SK-N-SH treated with all-trans-retinoic acid at 6 μM for 48 hours (cell line): Measurements from ENCODE around the gene SRSF1.
A peak's percentile ranks its signal among the peaks of the same experiment; 100 is the strongest.

ENCODE experiments used
- ATAC-seq: fragments of 200-7000 bp; cut with Tn5 transposase; 3 replicates; pipeline ENCODE4 v1.9.1; 2020; ENCODE audit warnings: mild to moderate bottlenecking, moderate library complexity
- ARNTL ChIP-seq: fragments of 450-650 bp; formaldehyde crosslinking; IDR thresholded peaks from 2 replicates; pipeline ENCODE4 v1.5.0; 2020; ENCODE audit warnings: low read depth, mild to moderate bottlenecking, moderate library complexity, borderline replicate concordance
- BACH2 ChIP-seq: fragments of 250-450 bp; sonication (Bioruptor Pico); IDR thresholded peaks from 2 replicates; pipeline ENCODE4 v1.9.0; 2021; ENCODE audit warnings: mild to moderate bottlenecking, borderline replicate concordance
- CSDC2 ChIP-seq: fragments of 250-450 bp; sonication (Bioruptor Pico); IDR thresholded peaks from 2 replicates; pipeline ENCODE4 v1.5.0; 2020; ENCODE audit warnings: mild to moderate bottlenecking, moderate library complexity
- ESRRG ChIP-seq: fragments of 250-450 bp; sonication (Bioruptor Pico); IDR thresholded peaks from 2 replicates; pipeline ENCODE4 v1.6.1; 2021; ENCODE audit warnings: mild to moderate bottlenecking
- GLIS3 ChIP-seq: fragments of 250-450 bp; sonication (Bioruptor Pico); IDR thresholded peaks from 2 replicates; pipeline ENCODE4 v1.5.0; 2020; ENCODE audit warnings: mild to moderate bottlenecking, moderate library complexity
- ISL1 ChIP-seq: fragments of 250-450 bp; sonication (Bioruptor Pico); IDR thresholded peaks from 2 replicates; pipeline ENCODE4 v2.1.2; 2022; ENCODE audit warnings: mild to moderate bottlenecking, moderate library complexity
- OSR1 ChIP-seq: fragments of 250-450 bp; sonication (Bioruptor Pico); IDR thresholded peaks from 2 replicates; pipeline ENCODE4 v1.8.0; 2022; ENCODE audit warnings: moderate library complexity, mild to moderate bottlenecking, inconsistent platforms
- PPARA ChIP-seq: fragments of 250-450 bp; sonication (Bioruptor Pico); IDR thresholded peaks from 2 replicates; pipeline ENCODE4 v1.5.0; 2020; ENCODE audit warnings: mild to moderate bottlenecking, borderline replicate concordance
- RARB ChIP-seq: fragments of 250-450 bp; sonication (Bioruptor Pico); IDR thresholded peaks from 2 replicates; pipeline ENCODE4 v1.8.0; 2021; ENCODE audit warnings: mild to moderate bottlenecking, moderate library complexity
- TCF4 ChIP-seq: fragments of 250-450 bp; sonication (Bioruptor Pico); IDR thresholded peaks from 2 replicates; pipeline ENCODE4 v1.8.0; 2021; ENCODE audit warnings: mild to moderate bottlenecking, moderate library complexity, borderline replicate concordance
- TOX ChIP-seq: fragments of 250-450 bp; sonication (Bioruptor Pico); IDR thresholded peaks from 2 replicates; pipeline ENCODE4 v1.8.0; 2021; ENCODE audit warnings: mild to moderate bottlenecking, moderate library complexity, borderline replicate concordance
- ZFP30 ChIP-seq: fragments of 450-650 bp; formaldehyde crosslinking; IDR thresholded peaks from 2 replicates; pipeline ENCODE4 v1.5.0; 2022; ENCODE audit warnings: mild to moderate bottlenecking, moderate library complexity
- ZNF565 ChIP-seq: fragments of 450-650 bp; formaldehyde crosslinking; conservative IDR thresholded peaks from 2 replicates; pipeline ENCODE4 v1.5.0; 2020; ENCODE audit warnings: low read depth, mild to moderate bottlenecking, moderate library complexity
- ZNF70 ChIP-seq: fragments of 450-650 bp; formaldehyde crosslinking; IDR thresholded peaks from 2 replicates; pipeline ENCODE4 v1.5.0; 2020; ENCODE audit warnings: mild to moderate bottlenecking, moderate library complexity
- ZNF8 ChIP-seq: fragments of 450-650 bp; formaldehyde crosslinking; IDR thresholded peaks from 2 replicates; pipeline ENCODE4 v1.5.0; 2020; ENCODE audit warnings: mild to moderate bottlenecking, moderate library complexity
- TF ChIP-seq, protein P1 (sequence below): fragments of 250-450 bp; sonication (Bioruptor Pico); IDR thresholded peaks from 2 replicates; pipeline ENCODE4 v1.5.1; 2021; ENCODE audit warnings: mild to moderate bottlenecking, moderate library complexity
- TF ChIP-seq, protein P2 (sequence below): fragments of 250-450 bp; sonication (Bioruptor Pico); IDR thresholded peaks from 2 replicates; pipeline ENCODE4 v1.5.0; 2020; ENCODE audit warnings: mild to moderate bottlenecking, moderate library complexity
- TF ChIP-seq, protein P3 (sequence below): fragments of 250-450 bp; sonication (Bioruptor Pico); IDR thresholded peaks from 2 replicates; pipeline ENCODE4 v1.5.1; 2020; ENCODE audit warnings: low read depth, mild to moderate bottlenecking, moderate library complexity
- TF ChIP-seq, protein P4 (sequence below): fragments of 250-450 bp; sonication (Bioruptor Pico); IDR thresholded peaks from 2 replicates; pipeline ENCODE4 v1.8.0; 2021; ENCODE audit warnings: low read depth, mild to moderate bottlenecking, moderate library complexity, borderline replicate concordance
- TF ChIP-seq, protein P5 (sequence below): fragments of 250-450 bp; sonication (Bioruptor Pico); IDR thresholded peaks from 2 replicates; pipeline ENCODE4 v1.8.0; 2020; ENCODE audit warnings: mild to moderate bottlenecking, moderate library complexity, borderline replicate concordance

Gene SRSF1

DNA sequence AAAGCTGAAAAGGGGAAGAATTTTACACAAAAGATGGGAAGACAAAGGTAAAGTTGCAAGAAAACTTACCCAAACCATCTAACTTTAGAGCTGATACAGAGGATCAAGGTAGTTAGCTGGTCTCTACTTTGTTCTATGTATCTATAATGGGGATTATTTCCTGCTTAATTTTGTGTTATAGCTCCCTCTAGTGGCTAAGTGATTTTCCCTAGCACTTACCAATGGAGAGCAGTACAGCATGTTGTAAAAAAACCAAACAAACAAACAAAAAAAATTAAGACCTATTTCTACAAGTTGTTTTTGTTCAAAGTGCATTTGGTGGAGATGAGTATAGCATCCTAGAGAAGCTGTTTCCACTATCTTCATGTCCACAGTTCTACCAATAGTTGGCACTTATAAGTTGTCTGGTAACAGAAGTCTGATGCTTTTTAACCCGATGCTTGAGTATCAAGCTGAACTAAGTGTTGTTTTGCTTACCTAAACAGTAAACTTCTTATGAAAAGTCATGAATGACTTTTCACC lies 7.5 kb downstream of the SRSF1 start:
- ATAC-seq = peak; percentile 78
- TF ChIP-seq TOX (CRISPR knock-in tag) (peak; percentile 50; the same call in 1 of the 2 replicates), TCF4 (CRISPR knock-in tag) (no peak), ZNF8 (CRISPR knock-in tag) (no peak)
- TF ChIP-seq, protein P1, sequence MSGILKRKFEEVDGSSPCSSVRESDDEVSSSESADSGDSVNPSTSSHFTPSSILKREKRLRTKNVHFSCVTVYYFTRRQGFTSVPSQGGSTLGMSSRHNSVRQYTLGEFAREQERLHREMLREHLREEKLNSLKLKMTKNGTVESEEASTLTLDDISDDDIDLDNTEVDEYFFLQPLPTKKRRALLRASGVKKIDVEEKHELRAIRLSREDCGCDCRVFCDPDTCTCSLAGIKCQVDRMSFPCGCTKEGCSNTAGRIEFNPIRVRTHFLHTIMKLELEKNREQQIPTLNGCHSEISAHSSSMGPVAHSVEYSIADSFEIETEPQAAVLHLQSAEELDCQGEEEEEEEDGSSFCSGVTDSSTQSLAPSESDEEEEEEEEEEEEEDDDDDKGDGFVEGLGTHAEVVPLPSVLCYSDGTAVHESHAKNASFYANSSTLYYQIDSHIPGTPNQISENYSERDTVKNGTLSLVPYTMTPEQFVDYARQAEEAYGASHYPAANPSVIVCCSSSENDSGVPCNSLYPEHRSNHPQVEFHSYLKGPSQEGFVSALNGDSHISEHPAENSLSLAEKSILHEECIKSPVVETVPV (CRISPR knock-in tag) = no peak; the same call in 1 of the 2 replicates

DNA sequence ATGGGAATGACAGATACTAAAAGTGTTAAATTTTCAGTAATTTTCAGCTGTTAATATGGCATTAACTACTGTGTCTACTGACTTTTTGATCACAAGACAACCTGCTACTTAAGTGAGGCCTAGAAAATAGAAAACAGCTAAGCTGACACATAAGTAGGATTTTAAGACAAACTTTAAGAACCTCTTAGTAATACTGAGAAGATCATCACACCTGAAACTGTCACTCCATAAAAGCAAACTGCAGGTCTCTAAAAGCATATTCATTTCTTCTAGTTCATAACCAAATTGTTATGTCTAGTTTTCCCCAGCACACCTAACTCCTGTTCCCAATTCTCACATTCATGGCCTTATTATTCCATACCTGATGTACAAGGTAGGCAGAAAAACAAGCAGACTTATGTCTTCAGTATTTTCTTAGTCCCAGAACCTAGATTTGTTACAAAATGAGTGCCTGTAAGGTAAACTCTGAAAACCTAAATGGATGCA lies 8.0 kb downstream of the SRSF1 start:
- ATAC-seq = no peak
- TF ChIP-seq, protein P2, sequence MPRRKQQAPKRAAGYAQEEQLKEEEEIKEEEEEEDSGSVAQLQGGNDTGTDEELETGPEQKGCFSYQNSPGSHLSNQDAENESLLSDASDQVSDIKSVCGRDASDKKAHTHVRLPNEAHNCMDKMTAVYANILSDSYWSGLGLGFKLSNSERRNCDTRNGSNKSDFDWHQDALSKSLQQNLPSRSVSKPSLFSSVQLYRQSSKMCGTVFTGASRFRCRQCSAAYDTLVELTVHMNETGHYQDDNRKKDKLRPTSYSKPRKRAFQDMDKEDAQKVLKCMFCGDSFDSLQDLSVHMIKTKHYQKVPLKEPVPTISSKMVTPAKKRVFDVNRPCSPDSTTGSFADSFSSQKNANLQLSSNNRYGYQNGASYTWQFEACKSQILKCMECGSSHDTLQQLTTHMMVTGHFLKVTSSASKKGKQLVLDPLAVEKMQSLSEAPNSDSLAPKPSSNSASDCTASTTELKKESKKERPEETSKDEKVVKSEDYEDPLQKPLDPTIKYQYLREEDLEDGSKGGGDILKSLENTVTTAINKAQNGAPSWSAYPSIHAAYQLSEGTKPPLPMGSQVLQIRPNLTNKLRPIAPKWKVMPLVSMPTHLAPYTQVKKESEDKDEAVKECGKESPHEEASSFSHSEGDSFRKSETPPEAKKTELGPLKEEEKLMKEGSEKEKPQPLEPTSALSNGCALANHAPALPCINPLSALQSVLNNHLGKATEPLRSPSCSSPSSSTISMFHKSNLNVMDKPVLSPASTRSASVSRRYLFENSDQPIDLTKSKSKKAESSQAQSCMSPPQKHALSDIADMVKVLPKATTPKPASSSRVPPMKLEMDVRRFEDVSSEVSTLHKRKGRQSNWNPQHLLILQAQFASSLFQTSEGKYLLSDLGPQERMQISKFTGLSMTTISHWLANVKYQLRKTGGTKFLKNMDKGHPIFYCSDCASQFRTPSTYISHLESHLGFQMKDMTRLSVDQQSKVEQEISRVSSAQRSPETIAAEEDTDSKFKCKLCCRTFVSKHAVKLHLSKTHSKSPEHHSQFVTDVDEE (CRISPR knock-in tag) = no peak
- 0 out of 2 replicates have a peak, but pooled peaks have one; percentile 4 for TF ChIP-seq GLIS3 (CRISPR knock-in tag)
- no peak for TF ChIP-seq OSR1 (CRISPR knock-in tag)
- no peak for TF ChIP-seq RARB (CRISPR knock-in tag)
- no peak for TF ChIP-seq ISL1 (CRISPR knock-in tag)
- no peak for TF ChIP-seq CSDC2 (CRISPR knock-in tag)
- TF ChIP-seq, protein P3, sequence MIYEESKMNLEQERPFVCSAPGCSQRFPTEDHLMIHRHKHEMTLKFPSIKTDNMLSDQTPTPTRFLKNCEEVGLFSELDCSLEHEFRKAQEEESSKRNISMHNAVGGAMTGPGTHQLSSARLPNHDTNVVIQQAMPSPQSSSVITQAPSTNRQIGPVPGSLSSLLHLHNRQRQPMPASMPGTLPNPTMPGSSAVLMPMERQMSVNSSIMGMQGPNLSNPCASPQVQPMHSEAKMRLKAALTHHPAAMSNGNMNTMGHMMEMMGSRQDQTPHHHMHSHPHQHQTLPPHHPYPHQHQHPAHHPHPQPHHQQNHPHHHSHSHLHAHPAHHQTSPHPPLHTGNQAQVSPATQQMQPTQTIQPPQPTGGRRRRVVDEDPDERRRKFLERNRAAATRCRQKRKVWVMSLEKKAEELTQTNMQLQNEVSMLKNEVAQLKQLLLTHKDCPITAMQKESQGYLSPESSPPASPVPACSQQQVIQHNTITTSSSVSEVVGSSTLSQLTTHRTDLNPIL (CRISPR knock-in tag) = no peak

DNA sequence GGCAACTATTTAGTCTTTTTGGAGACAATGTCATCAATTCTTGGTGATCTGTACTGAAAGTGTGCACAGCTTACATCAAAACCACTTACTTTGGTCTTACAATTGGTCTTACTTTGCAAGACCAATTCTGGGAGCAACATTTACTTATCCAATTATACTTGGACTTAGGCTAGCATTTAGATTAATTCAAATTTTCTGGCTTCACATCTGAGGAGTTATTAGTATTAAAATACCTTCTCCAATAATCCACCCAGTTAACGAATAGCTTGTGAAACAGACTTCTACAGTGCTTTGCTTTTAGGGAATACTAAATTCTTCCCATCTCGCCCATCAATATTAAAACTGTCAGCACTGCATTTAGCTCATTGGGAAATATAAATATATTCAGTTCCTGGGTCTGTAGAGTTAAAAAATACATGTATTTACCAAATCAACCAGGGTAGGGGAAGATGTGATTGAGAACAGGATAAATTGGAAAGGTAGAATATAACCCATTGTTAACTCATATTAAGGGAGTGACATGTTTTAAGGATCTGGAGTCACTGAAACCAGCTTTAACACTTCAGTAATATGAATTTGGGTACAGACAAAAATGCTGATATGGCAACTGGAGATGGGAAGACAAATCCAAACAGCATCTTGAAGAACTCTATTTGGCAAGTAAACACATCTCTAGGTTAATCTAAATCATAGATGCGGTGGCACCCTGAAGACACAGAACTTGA lies 9.8 kb downstream of the SRSF1 start:
- no peak for ATAC-seq
- TF ChIP-seq, protein P1 (CRISPR knock-in tag) = no peak
- TF ChIP-seq TCF4 (CRISPR knock-in tag) = no peak
- no peak for TF ChIP-seq BACH2 (CRISPR knock-in tag)
- TF ChIP-seq TOX (CRISPR knock-in tag) = no peak
- no peak for TF ChIP-seq ZFP30 (CRISPR knock-in tag)
- TF ChIP-seq ISL1 (CRISPR knock-in tag) = no peak
- TF ChIP-seq, protein P4, sequence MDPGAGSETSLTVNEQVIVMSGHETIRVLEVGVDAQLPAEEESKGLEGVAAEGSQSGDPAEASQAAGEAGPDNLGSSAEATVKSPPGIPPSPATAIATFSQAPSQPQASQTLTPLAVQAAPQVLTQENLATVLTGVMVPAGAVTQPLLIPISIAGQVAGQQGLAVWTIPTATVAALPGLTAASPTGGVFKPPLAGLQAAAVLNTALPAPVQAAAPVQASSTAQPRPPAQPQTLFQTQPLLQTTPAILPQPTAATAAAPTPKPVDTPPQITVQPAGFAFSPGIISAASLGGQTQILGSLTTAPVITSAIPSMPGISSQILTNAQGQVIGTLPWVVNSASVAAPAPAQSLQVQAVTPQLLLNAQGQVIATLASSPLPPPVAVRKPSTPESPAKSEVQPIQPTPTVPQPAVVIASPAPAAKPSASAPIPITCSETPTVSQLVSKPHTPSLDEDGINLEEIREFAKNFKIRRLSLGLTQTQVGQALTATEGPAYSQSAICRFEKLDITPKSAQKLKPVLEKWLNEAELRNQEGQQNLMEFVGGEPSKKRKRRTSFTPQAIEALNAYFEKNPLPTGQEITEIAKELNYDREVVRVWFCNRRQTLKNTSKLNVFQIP (CRISPR knock-in tag) = no peak
- no peak for TF ChIP-seq OSR1 (CRISPR knock-in tag)
- no peak for TF ChIP-seq CSDC2 (CRISPR knock-in tag)
- TF ChIP-seq, protein P2 (CRISPR knock-in tag) = no peak
- TF ChIP-seq, protein P3 (CRISPR knock-in tag) = no peak
- TF ChIP-seq PPARA = no peak
- TF ChIP-seq RARB (CRISPR knock-in tag) = no peak
- TF ChIP-seq, protein P5, sequence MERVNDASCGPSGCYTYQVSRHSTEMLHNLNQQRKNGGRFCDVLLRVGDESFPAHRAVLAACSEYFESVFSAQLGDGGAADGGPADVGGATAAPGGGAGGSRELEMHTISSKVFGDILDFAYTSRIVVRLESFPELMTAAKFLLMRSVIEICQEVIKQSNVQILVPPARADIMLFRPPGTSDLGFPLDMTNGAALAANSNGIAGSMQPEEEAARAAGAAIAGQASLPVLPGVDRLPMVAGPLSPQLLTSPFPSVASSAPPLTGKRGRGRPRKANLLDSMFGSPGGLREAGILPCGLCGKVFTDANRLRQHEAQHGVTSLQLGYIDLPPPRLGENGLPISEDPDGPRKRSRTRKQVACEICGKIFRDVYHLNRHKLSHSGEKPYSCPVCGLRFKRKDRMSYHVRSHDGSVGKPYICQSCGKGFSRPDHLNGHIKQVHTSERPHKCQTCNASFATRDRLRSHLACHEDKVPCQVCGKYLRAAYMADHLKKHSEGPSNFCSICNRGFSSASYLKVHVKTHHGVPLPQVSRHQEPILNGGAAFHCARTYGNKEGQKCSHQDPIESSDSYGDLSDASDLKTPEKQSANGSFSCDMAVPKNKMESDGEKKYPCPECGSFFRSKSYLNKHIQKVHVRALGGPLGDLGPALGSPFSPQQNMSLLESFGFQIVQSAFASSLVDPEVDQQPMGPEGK (CRISPR knock-in tag) = no peak; the same call in 1 of the 2 replicates
- no peak for TF ChIP-seq ZNF70 (CRISPR knock-in tag)
- no peak for TF ChIP-seq ZNF565 (CRISPR knock-in tag)
- no peak for TF ChIP-seq ESRRG
- TF ChIP-seq ARNTL (CRISPR knock-in tag) = no peak
